ENCODE measurements around the gene ZNF200.
"Not testable (repeated sequence)": the region's sequence is repeated elsewhere in the genome, so short reads cannot be mapped to it uniquely, and the experiment has no call there.

Gene ZNF200

GRCh38 chr16:3207086-3207953 is 27.6 kb downstream of the ZNF200 start:
- no peak for DNase-seq (ENCODE audit: low read depth, low spot score)

GRCh38 chr16:3205939-3206338 is 29.0 kb downstream of the ZNF200 start:
- H3K27ac ChIP-seq; DNase-seq (ENCODE audit: low read depth, low spot score): not testable (repeated sequence)

More at GRCh38 chr16:3207086-3207953, 27.6 kb downstream of the ZNF200 start:
- H3K27ac ChIP-seq: no peak overlapping the region

GRCh38 chr16:3202903-3203539 is 31.9 kb downstream of the ZNF200 start:
- H3K27ac ChIP-seq: no peak overlapping the region
- no peak for DNase-seq (ENCODE audit: low read depth, low spot score)

- no peak overlapping the region for H3K27ac ChIP-seq
- no peak for DNase-seq (ENCODE audit: low read depth, low spot score)
These were observed 36.5 kb downstream of the ZNF200 start for GRCh38 chr16:3198334-3199072.

- not testable (repeated sequence) for DNase-seq (ENCODE audit: low read depth, low spot score); H3K27ac ChIP-seq
These were observed 37.1 kb downstream of the ZNF200 start for GRCh38 chr16:3197694-3198333.

- no peak overlapping the region for H3K27ac ChIP-seq
- no peak for DNase-seq (ENCODE audit: low read depth, low spot score)
These were observed 39.0 kb downstream of the ZNF200 start for GRCh38 chr16:3195975-3196374.

- no peak for DNase-seq (ENCODE audit: low read depth, low spot score)
- H3K27ac ChIP-seq: no peak overlapping the region
These were observed 40.2 kb downstream of the ZNF200 start for GRCh38 chr16:3194792-3195191.

- no peak overlapping the region for H3K27ac ChIP-seq
These were observed 41.4 kb downstream of the ZNF200 start for GRCh38 chr16:3193221-3194212.

GRCh38 chr16:3192476-3193019 is 42.4 kb downstream of the ZNF200 start:
- no peak overlapping the region for H3K27ac ChIP-seq
- DNase-seq (ENCODE audit: low read depth, low spot score): no peak

More at GRCh38 chr16:3193221-3194212, 41.4 kb downstream of the ZNF200 start:
- DNase-seq (ENCODE audit: low read depth, low spot score): no peak

GRCh38 chr16:3190949-3191353 is 44.0 kb downstream of the ZNF200 start:
- DNase-seq (ENCODE audit: low read depth, low spot score): no peak
- H3K27ac ChIP-seq: no peak overlapping the region

- H3K27ac ChIP-seq: no peak overlapping the region
- no peak for DNase-seq (ENCODE audit: low read depth, low spot score)
These were observed 45.1 kb downstream of the ZNF200 start for GRCh38 chr16:3189869-3190268.

- peak overlapping the region; percentile 63 for H3K27ac ChIP-seq
- no peak for DNase-seq (ENCODE audit: low read depth, low spot score)
These were observed 45.8 kb downstream of the ZNF200 start for GRCh38 chr16:3188925-3189825.

GRCh38 chr16:3188675-3188924 is 46.4 kb downstream of the ZNF200 start:
- DNase-seq (ENCODE audit: low read depth, low spot score): no peak
- peak overlapping the region; percentile 63 for H3K27ac ChIP-seq

GRCh38 chr16:3187798-3188674 is 46.9 kb downstream of the ZNF200 start, which contains the start of gene OR1F1:
Gene OR1F1 (plus strand): TSS chr16:3188204.
- DNase-seq (ENCODE audit: low read depth, low spot score): no peak
- peak within 1 kb of the TSS; percentile 63 for H3K27ac ChIP-seq

GRCh38 chr16:3186946-3187690 is 47.8 kb downstream of the ZNF200 start:
- DNase-seq (ENCODE audit: low read depth, low spot score): no peak
- no peak overlapping the region for H3K27ac ChIP-seq

- peak overlapping the region; percentile 32 for H3K27ac ChIP-seq
- no peak for DNase-seq (ENCODE audit: low read depth, low spot score)
These were observed 51.4 kb downstream of the ZNF200 start for GRCh38 chr16:3183445-3184139.

Data from epithelial cell of prostate (primary cell).